SU-DHL-6 (cell line): ENCODE data around the gene CRISPLD2.

Experiments
- H2AFZ ChIP-seq: fragments of 200-600 bp; sonication (generic); 2 replicates; pipeline ENCODE4 v1.6.1; 2014; ENCODE audit warnings: low read depth, mild to moderate bottlenecking, moderate library complexity, mixed read lengths, antibody characterized with exemption, low read length; ENCODE audit not compliant: severe bottlenecking
- H3F3A ChIP-seq: fragments of 200-600 bp; shearing (Covaris generic); 2 replicates; pipeline ENCODE4 v1.6.0; 2016; ENCODE audit warnings: antibody characterized with exemption, mild to moderate bottlenecking; ENCODE audit not compliant: insufficient read depth
- H3K27ac ChIP-seq: fragments of 200-600 bp; sonication (generic); 2 replicates; pipeline ENCODE4 v1.5.1; 2016; ENCODE audit warnings: low read depth, mild to moderate bottlenecking, low read length, moderate library complexity, mixed read lengths
- H3K27me3 ChIP-seq: fragments of 200-600 bp; sonication (generic), shearing (Covaris generic); 2 replicates; pipeline ENCODE4 v1.6.0; 2014; ENCODE audit warnings: mild to moderate bottlenecking, low read length
- H3K36me3 ChIP-seq: fragments of 200-600 bp; sonication (generic); 2 replicates; pipeline ENCODE4 v1.6.1; 2014; ENCODE audit warnings: mild to moderate bottlenecking, low read length, mixed read lengths
- H3K4me2 ChIP-seq: fragments of 300-600, 200-600 bp; shearing (Covaris generic), sonication (generic); 2 replicates; pipeline ENCODE4 v1.6.0; 2014; ENCODE audit warnings: low read length, low read depth, mild to moderate bottlenecking; ENCODE audit not compliant: poor library complexity, severe bottlenecking
- H3K4me3 ChIP-seq: fragments of 200-600 bp; sonication (generic); 2 replicates; pipeline ENCODE4 v1.5.1; 2014; ENCODE audit warnings: antibody characterized with exemption, low read length, mild to moderate bottlenecking, mixed read lengths; ENCODE audit not compliant: insufficient read depth, poor library complexity, severe bottlenecking
- H3K79me2 ChIP-seq: fragments of 200-600 bp; sonication (generic); 2 replicates; pipeline ENCODE4 v1.6.1; 2014; ENCODE audit warnings: mild to moderate bottlenecking, low read length, moderate library complexity; ENCODE audit not compliant: insufficient read depth
- H3K9ac ChIP-seq: fragments of 200-600 bp; sonication (generic); 2 replicates; pipeline ENCODE4 v1.7.0; 2014; ENCODE audit warnings: mild to moderate bottlenecking, low read length
- H3K9me2 ChIP-seq: fragments of 200-600 bp; sonication (generic); replicated peaks from 2 replicates; pipeline ENCODE4 v1.6.1; 2014; ENCODE audit warnings: low read length; ENCODE audit not compliant: insufficient read depth
- H3K9me3 ChIP-seq: fragments of 200-600 bp; sonication (generic); 2 replicates; pipeline ENCODE4 v1.6.1; 2014; ENCODE audit warnings: low read length, mixed read lengths; ENCODE audit not compliant: insufficient read depth
- H4K20me1 ChIP-seq: fragments of 200-600 bp; sonication (generic); 2 replicates; pipeline ENCODE4 v1.6.1; 2014; ENCODE audit warnings: low read depth, mild to moderate bottlenecking, antibody characterized with exemption, low read length, moderate library complexity, mixed read lengths
- EZH2phosphoT487 ChIP-seq: fragments of 200-600 bp; sonication (generic), shearing (Covaris generic); conservative IDR thresholded peaks from 2 replicates; pipeline ENCODE4 v1.6.1; 2018; ENCODE audit warnings: mild to moderate bottlenecking, antibody characterized with exemption, low read length, moderate library complexity, mixed read lengths
- TF ChIP-seq, protein P1 (sequence below): fragments of 200-600 bp; sonication (generic); IDR thresholded peaks from one replicate; pipeline ENCODE4 v1.5.1; 2017; ENCODE audit warnings: antibody characterized with exemption, mild to moderate bottlenecking, low read length, moderate library complexity; ENCODE audit not compliant: insufficient read depth, poor library complexity, severe bottlenecking

The CRISPLD2 gene

GRCh38 chr16:84785843-84786581, 33.8 kb upstream of the CRISPLD2 start:
- Histone ChIP-seq H3K4me3 (no peak overlapping the region), H2AFZ (no peak overlapping the region), H3K27ac (no peak overlapping the region), H3K9me2 (no peaks in the 10 kb centered on the region), H4K20me1 (no peaks in the 10 kb centered on the region), H3K9ac (no peak overlapping the region), H3K27me3 (no peaks in the 10 kb centered on the region), H3K79me2 (no peaks in the 10 kb centered on the region), H3K4me2 (no peak overlapping the region), H3K9me3 (no peaks in the 10 kb centered on the region), H3K36me3 (no peaks in the 10 kb centered on the region), H3F3A (no peaks in the 10 kb centered on the region)
- TF ChIP-seq, protein P1, sequence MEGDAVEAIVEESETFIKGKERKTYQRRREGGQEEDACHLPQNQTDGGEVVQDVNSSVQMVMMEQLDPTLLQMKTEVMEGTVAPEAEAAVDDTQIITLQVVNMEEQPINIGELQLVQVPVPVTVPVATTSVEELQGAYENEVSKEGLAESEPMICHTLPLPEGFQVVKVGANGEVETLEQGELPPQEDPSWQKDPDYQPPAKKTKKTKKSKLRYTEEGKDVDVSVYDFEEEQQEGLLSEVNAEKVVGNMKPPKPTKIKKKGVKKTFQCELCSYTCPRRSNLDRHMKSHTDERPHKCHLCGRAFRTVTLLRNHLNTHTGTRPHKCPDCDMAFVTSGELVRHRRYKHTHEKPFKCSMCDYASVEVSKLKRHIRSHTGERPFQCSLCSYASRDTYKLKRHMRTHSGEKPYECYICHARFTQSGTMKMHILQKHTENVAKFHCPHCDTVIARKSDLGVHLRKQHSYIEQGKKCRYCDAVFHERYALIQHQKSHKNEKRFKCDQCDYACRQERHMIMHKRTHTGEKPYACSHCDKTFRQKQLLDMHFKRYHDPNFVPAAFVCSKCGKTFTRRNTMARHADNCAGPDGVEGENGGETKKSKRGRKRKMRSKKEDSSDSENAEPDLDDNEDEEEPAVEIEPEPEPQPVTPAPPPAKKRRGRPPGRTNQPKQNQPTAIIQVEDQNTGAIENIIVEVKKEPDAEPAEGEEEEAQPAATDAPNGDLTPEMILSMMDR: no peak
- TF ChIP-seq EZH2phosphoT487: no peak

DNA sequence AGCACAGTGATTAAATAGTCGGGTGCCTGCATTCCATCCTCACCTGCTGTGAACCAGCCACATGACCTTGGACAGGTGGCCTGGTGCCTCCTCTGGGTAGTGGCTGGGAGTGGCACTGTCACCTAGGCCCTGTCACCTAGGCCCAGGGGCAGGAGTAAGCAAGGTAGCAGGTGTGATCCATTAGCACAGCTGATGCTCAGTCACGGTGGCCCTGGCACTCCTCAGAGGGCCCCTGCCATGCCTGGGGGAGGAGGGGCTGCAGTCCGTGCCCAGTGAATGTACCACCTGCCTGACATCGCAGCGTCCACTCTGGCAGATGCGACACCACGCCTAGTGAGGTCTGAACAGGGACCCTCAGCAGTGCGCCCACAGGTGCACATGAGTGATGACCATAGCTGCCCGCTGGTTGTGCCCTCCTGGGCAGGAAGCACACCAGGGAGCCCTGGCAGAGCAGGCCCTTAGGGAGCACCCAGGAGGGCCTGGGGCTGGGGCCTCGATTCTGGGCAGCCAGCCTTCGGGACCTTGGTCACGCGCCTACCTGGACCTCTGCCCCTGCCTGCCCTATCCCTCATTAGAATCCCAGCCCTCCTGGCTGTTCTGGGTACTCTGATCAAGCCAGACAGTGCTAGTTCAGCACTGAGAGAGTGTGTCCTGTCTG, 33.1 kb upstream of the CRISPLD2 start:
- no peak overlapping the region for H2AFZ ChIP-seq
- H3K36me3 ChIP-seq: no peaks in the 10 kb centered on the region
- H3F3A ChIP-seq: no peaks in the 10 kb centered on the region
- H3K27me3 ChIP-seq: no peaks in the 10 kb centered on the region
- TF ChIP-seq EZH2phosphoT487: no peak
- TF ChIP-seq, protein P1: no peak
- H3K4me3 ChIP-seq: no peak overlapping the region
- no peak overlapping the region for H3K4me2 ChIP-seq
- H3K9me3 ChIP-seq: no peaks in the 10 kb centered on the region
- no peaks in the 10 kb centered on the region for H4K20me1 ChIP-seq
- H3K27ac ChIP-seq: no peak overlapping the region
- H3K79me2 ChIP-seq: no peaks in the 10 kb centered on the region
- no peaks in the 10 kb centered on the region for H3K9me2 ChIP-seq
- no peak overlapping the region for H3K9ac ChIP-seq

GRCh38 chr16:84787263-84787622, 32.5 kb upstream of the CRISPLD2 start:
- no peaks in the 10 kb centered on the region for H3K9me2 ChIP-seq

More at GRCh38 chr16:84787263-84787622, 32.5 kb upstream of the CRISPLD2 start:
- H3K4me2 ChIP-seq: no peak overlapping the region
- no peak overlapping the region for H3K9ac ChIP-seq
- no peaks in the 10 kb centered on the region for H3K36me3 ChIP-seq
- no peak for TF ChIP-seq EZH2phosphoT487
- TF ChIP-seq, protein P1: no peak
- H3K27me3 ChIP-seq: no peaks in the 10 kb centered on the region
- no peaks in the 10 kb centered on the region for H3K9me3 ChIP-seq
- no peak overlapping the region for H3K4me3 ChIP-seq
- no peak overlapping the region for H3K27ac ChIP-seq
- no peaks in the 10 kb centered on the region for H3K79me2 ChIP-seq
- H2AFZ ChIP-seq: no peak overlapping the region
- H3F3A ChIP-seq: no peaks in the 10 kb centered on the region
- no peaks in the 10 kb centered on the region for H4K20me1 ChIP-seq
